CD14-positive monocyte (primary cell): ENCODE measurements around the gene SCIN. TPM values are rescaled to one million over a fixed set of nuclear protein-coding genes. Genes with fewer than 3 reads are reported as not detected.

Experiments
- DNase-seq, 3 donors: peaks; one replicate each; pipeline ENCODE4 v3.0.0-alpha.2; 2011 to 2022
- H2AFZ ChIP-seq: 2 replicates; pipeline ENCODE4 v1.6.0; 2012; ENCODE audit warnings: mild to moderate bottlenecking, low read depth, low read length, inconsistent platforms; ENCODE audit not compliant: insufficient read depth, poor library complexity, severe bottlenecking
- H3K27ac ChIP-seq, 2 donors: 1 replicate in 1 of 2; 2 replicates in 1 of 2; pipeline ENCODE4 v1.5.1; 2012 to 2013; ENCODE audit warnings: low read length in 2 of 2, control low read depth in 1 of 2, inconsistent platforms in 1 of 2, low read depth in 1 of 2, mild to moderate bottlenecking in 1 of 2
- H3K27me3 ChIP-seq, 2 donors: one replicate each; pipeline versions ENCODE4 v1.6.0 to v1.6.1; 2011 to 2013; ENCODE audit warnings: low read length in 2 of 2; ENCODE audit not compliant: control insufficient read depth in 2 of 2, insufficient read depth in 2 of 2
- H3K36me3 ChIP-seq, 2 donors: replicated peaks in 1 of 2; 1 replicate in 1 of 2; 2 replicates in 1 of 2; pipeline versions ENCODE4 v1.5.1 to v1.6.1; 2012 to 2013; ENCODE audit warnings: low read length in 2 of 2, control low read depth in 1 of 2, inconsistent platforms in 1 of 2, mild to moderate bottlenecking in 1 of 2; ENCODE audit not compliant: insufficient read depth in 2 of 2, control insufficient read depth in 1 of 2
- H3K4me1 ChIP-seq, 2 donors: 1 replicate in 1 of 2; 2 replicates in 1 of 2; pipeline versions ENCODE4 v1.5.1 to v1.6.1; 2012 to 2013; ENCODE audit warnings: low read length in 2 of 2, control low read depth in 1 of 2, inconsistent platforms in 1 of 2, mild to moderate bottlenecking in 1 of 2, moderate library complexity in 1 of 2; ENCODE audit not compliant: insufficient read depth in 2 of 2, control insufficient read depth in 1 of 2
- H3K4me2 ChIP-seq: replicated peaks from 2 replicates; pipeline ENCODE3; 2012; ENCODE audit warnings: low read length, moderate library complexity, mild to moderate bottlenecking; ENCODE audit not compliant: poor library complexity, severe bottlenecking; ENCODE audit errors: extremely low read depth
- H3K4me3 ChIP-seq, 3 experiments: fragments of 200-600 bp in 1 of 3; sonication (generic) in 1 of 3; replicated peaks in 1 of 3; 1 replicate in 2 of 3; 2 replicates in 1 of 3; pipeline ENCODE4 v1.5.1; 2011 to 2013; ENCODE audit warnings: low read length in 3 of 3, mild to moderate bottlenecking in 3 of 3, control low read depth in 2 of 3, low read depth in 2 of 3, inconsistent platforms in 1 of 3, moderate library complexity in 1 of 3
- H3K79me2 ChIP-seq: 2 replicates; pipeline ENCODE4 v1.6.0; 2012; ENCODE audit warnings: mild to moderate bottlenecking, control low read depth, inconsistent platforms, low read length, moderate library complexity; ENCODE audit not compliant: insufficient read depth
- H3K9ac ChIP-seq: 2 replicates; pipeline ENCODE4 v1.6.0; 2017; ENCODE audit warnings: low read length, mild to moderate bottlenecking; ENCODE audit not compliant: insufficient read depth, poor library complexity, severe bottlenecking
- H3K9me3 ChIP-seq, 2 donors: replicated peaks in 1 of 2; 1 replicate in 1 of 2; 2 replicates in 1 of 2; pipeline versions ENCODE4 v1.5.1 to v1.6.1; 2012 to 2013; ENCODE audit warnings: low read length in 2 of 2, control low read depth in 1 of 2; ENCODE audit not compliant: control insufficient read depth in 1 of 2, insufficient read depth in 1 of 2
- H4K20me1 ChIP-seq: 2 replicates; pipeline ENCODE4 v1.6.0; 2012; ENCODE audit warnings: mild to moderate bottlenecking, low read length, control low read depth, moderate library complexity; ENCODE audit not compliant: insufficient read depth
- H3K27ac Mint-ChIP-seq, 7 donors: one replicate each; pipeline ENCODE4 v1.8.0; 2020; ENCODE audit warnings: mild to moderate bottlenecking in 7 of 7, mixed read lengths in 7 of 7, moderate library complexity in 6 of 7, inconsistent platforms in 2 of 7
- H3K27me3 Mint-ChIP-seq, 3 donors: one replicate each; pipeline ENCODE4 v1.8.0; 2021 to 2022; ENCODE audit warnings: low read depth in 3 of 3, mild to moderate bottlenecking in 3 of 3, mixed read lengths in 3 of 3, moderate library complexity in 3 of 3, inconsistent platforms in 1 of 3
- H3K36me3 Mint-ChIP-seq, 2 donors: one replicate each; pipeline ENCODE4 v1.8.0; 2020; ENCODE audit warnings: mixed read lengths in 2 of 2, inconsistent platforms in 1 of 2, mild to moderate bottlenecking in 1 of 2
- H3K4me1 Mint-ChIP-seq: one replicate; pipeline ENCODE4 v1.8.0; 2020; ENCODE audit warnings: mild to moderate bottlenecking, mixed read lengths
- H3K4me3 Mint-ChIP-seq, 2 donors: one replicate each; pipeline ENCODE4 v1.8.0; 2020; ENCODE audit warnings: mild to moderate bottlenecking in 2 of 2, mixed read lengths in 2 of 2, moderate library complexity in 1 of 2
- H3K9me3 Mint-ChIP-seq, 7 donors: one replicate each; pipeline ENCODE4 v1.8.0; 2020 to 2022; ENCODE audit warnings: mixed read lengths in 7 of 7, mild to moderate bottlenecking in 6 of 7, moderate library complexity in 6 of 7, inconsistent platforms in 2 of 7
- CTCF ChIP-seq: fragments of 200-600 bp; IDR thresholded peaks from one replicate; pipeline ENCODE4 v1.8.0; 2022; ENCODE audit warnings: antibody characterized with exemption, mild to moderate bottlenecking
- WGBS: methylation state at CpG from one replicate; pipeline ENCODE4 v1.1.5; 2013; ENCODE audit warnings: missing lambda C conversion rate; ENCODE audit not compliant: insufficient coverage; 5-methylcytosine and 5-hydroxymethylcytosine counted together
- intact Hi-C, 2 donors: fragments of 100-400 bp; cut with micrococcal nuclease; formaldehyde crosslinking; loops; one replicate each; pipeline versions ENCODE4 v1.15.0 to v1.15.1; 2023
- polyA plus RNA-seq, 3 donors: library from polyadenylated mRNA; depleted of rRNA in 1 of 3; unstranded in 2 of 3; stranded (reverse) in 1 of 3; fragments of 300-500 nt in 2 of 3; fragments of >200 nt in 1 of 3; fragmentation: Illumina TruSeq in 2 of 3; gene quantifications; 1 replicate in 2 of 3; 2 replicates in 1 of 3; pipeline ENCODE4 v1.2.3, GENCODE V29; 2012 to 2021

The SCIN gene
- polyA plus RNA-seq, 3 donors = 0.08 TPM; not detected in 2

DNA sequence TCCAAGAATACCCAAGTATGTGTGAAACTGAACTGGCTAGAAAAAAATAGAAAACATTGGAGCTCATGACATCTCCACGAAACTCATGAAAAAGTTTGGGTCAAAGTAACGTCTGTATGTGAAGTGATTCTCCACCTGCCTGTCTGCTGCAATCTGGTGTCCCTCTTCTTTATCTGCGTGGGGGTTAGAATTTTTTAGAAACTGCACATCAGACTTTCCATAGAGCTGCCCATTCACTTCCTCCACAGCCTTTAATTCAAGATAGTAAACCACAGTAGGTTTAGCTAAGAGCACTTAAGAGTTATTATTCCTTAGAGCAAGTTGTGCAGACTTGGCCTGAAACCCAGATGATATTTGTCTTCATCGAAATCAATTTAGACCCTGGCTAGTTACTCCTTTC is 55.3 kb downstream of the SCIN start:
- WGBS = no CpG with 5 or more reads among the region's 4 CpGs
- H4K20me1 ChIP-seq = no peaks in the 10 kb centered on the region

DNA sequence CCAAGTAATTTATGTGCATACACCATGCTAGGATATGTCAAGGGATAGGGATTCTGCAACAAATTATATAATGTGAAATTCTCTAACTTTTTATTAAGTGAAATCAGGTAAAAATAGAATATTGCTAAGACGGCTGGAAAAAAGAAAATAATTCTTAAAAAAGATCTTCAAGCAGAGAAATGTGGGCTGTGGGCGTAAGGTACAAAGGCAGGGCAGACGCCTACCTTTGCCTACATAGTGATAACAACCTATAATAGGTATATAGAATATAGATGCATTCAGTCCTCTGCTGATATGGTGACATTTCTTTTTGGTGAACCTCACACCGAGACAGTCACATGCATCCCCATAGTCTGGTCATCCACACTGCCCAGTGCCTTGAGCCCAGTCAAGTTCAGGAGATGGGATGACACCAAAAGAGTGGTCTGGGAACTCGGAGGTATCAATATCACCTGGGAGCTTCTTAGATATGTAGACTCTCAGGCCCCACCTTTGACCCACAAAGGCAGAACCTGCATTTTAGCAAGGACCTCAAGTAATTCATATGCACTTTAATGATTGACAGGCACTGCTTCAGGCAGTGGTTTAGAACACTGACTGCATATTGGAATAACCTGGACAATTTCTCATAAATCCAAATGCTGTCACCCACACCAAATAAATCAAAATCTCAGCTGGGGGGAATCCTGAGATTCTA is 59.4 kb downstream of the SCIN start:
- Histone ChIP-seq H3K9ac (no peak overlapping the region), H3K79me2 (no peaks in the 10 kb centered on the region), H3K27ac (no peak overlapping the region), H3K9me3 (no peaks in the 10 kb centered on the region), H3K4me3 (no peak overlapping the region), H3K4me2 (no peak overlapping the region), H4K20me1 (no peaks in the 10 kb centered on the region), H2AFZ (no peak overlapping the region), H3K4me1 (no peaks in the 10 kb centered on the region), H3K27me3 (no peaks in the 10 kb centered on the region), H3K36me3 (no peaks in the 10 kb centered on the region)
- Mint-ChIP-seq H3K4me3 (no peak overlapping the region), H3K4me1 (no peaks in the 10 kb centered on the region), H3K27ac (no peak overlapping the region), H3K36me3 (no peaks in the 10 kb centered on the region), H3K9me3 (no peaks in the 10 kb centered on the region), H3K27me3 (peaks cover 0 to 5% (median 2%) of the 10 kb centered on the region in 3 donors)
- DNase-seq = no peak
- 92% methylated on average over 2 of the region's 5 CpGs for WGBS
- no peak for TF ChIP-seq CTCF
- intact Hi-C loops = loop anchor here (10.0 kb wide), 2 partner anchors 95 to 635 kb away; no protein-coding TSS in a partner anchor

More for the DNA sequence above, 55.3 kb downstream of the SCIN start:
- Histone ChIP-seq H3K36me3 (no peaks in the 10 kb centered on the region), H3K4me1 (no peaks in the 10 kb centered on the region), H2AFZ (no peak overlapping the region), H3K9me3 (no peaks in the 10 kb centered on the region), H3K9ac (no peak overlapping the region), H3K4me2 (no peak overlapping the region), H3K79me2 (no peaks in the 10 kb centered on the region), H3K27ac (no peak overlapping the region), H3K27me3 (no peaks in the 10 kb centered on the region), H3K4me3 (no peak overlapping the region)
- Mint-ChIP-seq H3K4me1 (no peaks in the 10 kb centered on the region), H3K27ac (no peak overlapping the region), H3K4me3 (no peak overlapping the region), H3K36me3 (no peaks in the 10 kb centered on the region), H3K9me3 (no peaks in the 10 kb centered on the region), H3K27me3 (peaks cover 0 to 5% (median 2%) of the 10 kb centered on the region in 3 donors)
- no peak for DNase-seq
- TF ChIP-seq CTCF = no peak
- intact Hi-C loops = loop anchor here in 1 of 2 donors (10.0 kb wide), 1 partner anchor 91 kb away; no protein-coding TSS in a partner anchor
